Daoy (cell line): ENCODE data around the gene ADORA2A. TPM values are rescaled to one million over a fixed set of nuclear protein-coding genes. Genes with fewer than 3 reads are reported as not detected.
A peak's percentile ranks its signal among the peaks of the same experiment; 100 is the strongest.

ENCODE experiments used
- DNase-seq: peaks from one replicate; pipeline ENCODE4 v3.0.0-alpha.2; 2015; ENCODE audit warnings: low read depth
- total RNA-seq: library from RNA; depleted of rRNA; stranded (reverse); fragments of >200 nt; shearing (Covaris generic); gene quantifications from 2 replicates; pipeline ENCODE4 v1.2.3, GENCODE V29; 2014

ADORA2A gene
- total RNA-seq, 1 experiment from 2014 or later, result 2.7 TPM

DNA sequence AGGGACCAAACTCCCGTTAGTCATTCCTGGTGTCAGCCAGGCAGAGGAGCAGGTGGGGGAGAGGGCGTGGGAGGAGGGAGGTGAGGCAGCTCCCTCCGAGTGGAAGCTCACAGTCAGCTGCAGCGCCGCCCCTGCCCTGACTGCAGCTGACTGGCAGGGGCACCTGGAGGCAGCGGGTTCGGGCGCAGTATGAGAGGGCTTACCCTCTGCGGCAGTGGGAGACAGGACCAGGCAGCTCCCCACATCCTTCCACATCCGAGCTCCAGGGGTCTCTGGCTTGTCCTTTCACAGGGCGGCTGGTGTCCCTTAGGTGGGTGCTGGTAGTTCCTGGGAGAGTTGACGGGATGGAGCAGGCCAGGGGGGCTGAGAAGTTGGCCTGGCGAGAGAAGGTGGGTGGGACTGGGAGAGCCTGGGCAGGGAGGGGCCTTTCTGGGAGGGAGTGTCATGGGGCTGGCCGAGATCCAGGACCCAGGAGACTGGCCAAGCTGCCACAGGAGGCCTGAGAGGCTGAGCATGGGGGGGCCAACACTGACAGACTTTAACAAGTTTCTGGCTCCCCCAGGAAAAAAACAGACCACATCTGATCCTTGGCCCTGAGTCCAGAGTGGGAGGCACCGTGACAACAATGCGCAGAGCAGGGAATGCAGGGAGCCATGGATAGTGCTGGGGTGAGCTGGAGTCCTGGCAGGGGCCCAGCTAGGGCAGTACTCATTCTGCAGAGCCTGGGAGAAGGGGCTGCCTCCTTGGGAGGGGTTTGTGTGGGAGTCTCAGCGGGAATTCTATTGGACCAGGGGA, 4.9 kb downstream of the ADORA2A start:
- peak; percentile 62 for DNase-seq

DNA sequence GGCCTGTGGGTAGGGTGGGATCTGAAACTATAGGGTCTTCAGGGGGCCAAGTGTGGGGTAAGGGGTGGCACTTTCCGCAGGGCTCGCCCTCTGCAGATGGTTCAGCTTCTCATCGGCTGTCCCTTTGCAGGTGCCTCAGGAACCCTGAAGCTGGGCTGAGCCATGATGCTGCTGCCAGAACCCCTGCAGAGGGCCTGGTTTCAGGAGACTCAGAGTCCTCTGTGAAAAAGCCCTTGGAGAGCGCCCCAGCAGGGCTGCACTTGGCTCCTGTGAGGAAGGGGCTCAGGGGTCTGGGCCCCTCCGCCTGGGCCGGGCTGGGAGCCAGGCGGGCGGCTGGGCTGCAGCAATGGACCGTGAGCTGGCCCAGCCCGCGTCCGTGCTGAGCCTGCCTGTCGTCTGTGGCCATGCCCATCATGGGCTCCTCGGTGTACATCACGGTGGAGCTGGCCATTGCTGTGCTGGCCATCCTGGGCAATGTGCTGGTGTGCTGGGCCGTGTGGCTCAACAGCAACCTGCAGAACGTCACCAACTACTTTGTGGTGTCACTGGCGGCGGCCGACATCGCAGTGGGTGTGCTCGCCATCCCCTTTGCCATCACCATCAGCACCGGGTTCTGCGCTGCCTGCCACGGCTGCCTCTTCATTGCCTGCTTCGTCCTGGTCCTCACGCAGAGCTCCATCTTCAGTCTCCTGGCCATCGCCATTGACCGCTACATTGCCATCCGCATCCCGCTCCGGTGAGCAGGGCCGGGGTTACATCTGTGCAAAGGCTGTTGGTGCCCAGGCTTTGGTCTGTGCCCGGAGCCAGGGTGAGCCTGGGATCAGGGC, 5.8 kb downstream of the ADORA2A start:
- DNase-seq, result no peak

DNA sequence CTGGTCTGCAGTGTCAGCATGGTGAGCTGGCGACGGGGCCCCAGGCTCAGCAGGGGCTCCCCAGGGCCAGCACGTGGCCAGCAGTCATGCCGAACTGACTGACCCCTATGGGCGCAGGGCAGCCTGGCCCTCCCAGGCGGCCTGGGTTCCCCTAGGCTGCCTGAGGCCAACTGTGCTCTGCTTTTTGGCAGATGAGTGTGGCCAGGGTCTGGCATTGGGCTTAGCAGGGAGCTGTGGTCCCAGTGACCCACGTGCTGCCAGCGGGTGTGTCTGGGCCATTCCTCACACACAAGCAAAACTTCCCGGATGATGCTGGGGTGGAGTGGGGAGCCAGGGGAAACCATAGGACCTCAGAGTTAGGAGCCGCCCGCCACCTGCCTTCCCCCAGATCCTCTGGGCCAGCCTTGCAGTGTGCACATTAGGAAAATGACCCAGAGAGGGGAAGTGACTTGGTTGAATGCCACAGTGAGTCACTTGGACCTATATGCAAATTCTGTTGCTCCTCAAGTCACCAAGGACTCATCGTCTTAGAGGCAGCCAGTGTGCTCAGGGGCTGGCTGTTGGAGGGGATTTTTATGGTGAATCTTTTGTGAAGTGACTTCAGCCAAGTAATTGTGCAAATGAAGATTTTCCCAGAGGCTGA, 6.5 kb downstream of the ADORA2A start:
- peak; percentile 79 for DNase-seq

DNA sequence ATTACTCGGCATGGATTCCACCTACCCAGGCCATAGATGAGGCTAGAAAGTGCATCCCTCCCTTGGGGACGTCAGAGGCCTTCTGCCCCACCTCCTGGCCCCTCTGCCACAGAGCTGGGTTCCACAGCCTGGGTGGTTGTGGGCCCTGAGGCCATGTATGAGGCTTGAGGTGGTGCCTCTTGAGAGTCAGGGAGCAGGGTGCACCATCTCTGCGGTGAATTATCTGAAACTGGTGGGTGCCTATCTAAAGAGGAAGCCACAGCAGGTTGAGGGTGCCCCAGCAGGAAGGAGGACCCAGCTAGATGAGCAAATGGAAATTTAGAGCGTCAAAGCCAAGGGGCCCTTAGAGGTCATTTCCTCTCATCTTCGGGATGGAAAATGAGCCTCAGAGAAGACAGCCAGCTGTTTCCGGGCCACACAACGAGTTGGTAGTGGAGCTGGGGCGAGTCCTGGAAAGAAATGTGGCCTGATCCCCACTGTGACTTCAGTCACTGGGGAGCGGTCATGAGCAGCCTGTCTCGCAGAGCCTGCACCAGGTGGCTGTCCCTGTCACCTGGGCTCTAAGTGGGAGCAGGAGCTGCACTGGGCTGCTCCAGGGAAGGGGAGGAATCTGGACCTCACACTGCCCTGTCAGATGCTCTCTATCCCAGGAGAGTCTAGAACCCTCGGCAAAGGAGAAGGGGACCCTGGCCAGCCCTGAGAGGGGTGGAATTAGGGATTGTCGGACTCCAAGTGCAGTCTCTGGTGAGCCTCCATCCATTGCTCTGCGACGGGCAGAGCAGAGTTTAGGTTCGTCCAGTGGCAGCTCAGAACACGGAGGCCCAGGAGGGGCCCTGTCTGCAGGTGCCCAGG, 7.3 kb downstream of the ADORA2A start:
- DNase-seq, result no peak

DNA sequence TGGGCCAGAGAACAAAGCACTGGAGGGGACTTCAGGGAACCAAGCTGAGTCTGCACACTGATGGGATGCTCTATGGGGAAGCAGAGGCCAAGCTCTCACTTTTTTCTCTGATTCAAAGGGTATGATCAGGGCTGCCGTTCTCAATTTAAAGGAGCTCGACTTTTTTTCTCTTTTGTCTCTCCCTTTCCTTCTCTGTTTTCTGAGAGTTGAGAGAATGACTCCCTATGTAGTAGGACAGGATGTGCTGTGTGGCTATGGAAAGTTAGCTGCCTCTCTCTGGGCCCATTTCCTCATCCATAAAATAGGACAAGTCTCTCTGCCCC, 7.9 kb downstream of the ADORA2A start:
- no peak for DNase-seq

DNA sequence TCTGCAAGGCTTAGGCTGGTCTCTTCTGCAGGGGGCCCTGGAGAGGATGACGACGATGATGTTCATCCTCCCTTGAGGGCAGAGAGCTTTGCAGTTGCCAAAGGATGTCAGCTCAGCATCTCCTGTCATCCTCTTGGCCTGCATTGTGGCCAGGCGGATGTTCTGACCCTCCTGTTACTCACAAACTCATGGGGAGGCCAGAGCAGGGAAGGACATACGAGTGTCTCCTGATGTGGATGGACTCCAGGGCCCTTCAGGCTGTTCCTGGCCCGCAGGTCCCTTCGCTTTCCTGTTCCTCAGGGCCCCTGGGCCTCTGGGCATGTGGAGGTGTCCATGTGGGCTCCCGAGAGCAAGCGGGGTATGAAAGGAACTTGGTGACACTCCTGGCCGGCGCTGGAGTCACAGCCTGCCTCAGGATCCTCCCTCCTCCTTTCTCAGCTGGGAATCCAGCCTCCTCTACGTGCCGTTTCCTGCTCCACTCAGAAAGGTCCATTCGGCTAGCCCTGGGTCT, 8.5 kb downstream of the ADORA2A start:
- DNase-seq, result no peak

GRCh38 chr22:24436553-24436952, 9.2 kb downstream of the ADORA2A start:
- DNase-seq, result no peak

DNA sequence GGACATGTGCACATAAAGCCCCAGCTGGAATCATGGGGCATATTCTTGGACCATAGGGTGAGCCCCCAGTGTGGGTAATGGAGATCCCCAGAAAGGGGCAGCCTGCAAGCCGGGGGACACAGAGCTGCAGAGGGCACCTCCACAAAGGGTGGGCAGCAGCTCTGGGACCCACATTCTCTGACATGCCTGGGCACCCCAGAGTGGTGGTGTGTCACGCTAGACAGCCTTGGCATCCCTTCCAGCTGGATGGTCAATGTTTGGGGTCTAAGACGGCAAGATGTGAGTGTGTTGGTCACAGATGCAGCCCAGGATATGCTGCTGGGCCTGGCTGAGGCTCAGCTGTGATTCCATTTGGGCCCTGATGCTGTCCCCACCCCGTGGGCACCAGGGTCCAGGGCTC, 9.7 kb downstream of the ADORA2A start:
- no peak for DNase-seq

DNA sequence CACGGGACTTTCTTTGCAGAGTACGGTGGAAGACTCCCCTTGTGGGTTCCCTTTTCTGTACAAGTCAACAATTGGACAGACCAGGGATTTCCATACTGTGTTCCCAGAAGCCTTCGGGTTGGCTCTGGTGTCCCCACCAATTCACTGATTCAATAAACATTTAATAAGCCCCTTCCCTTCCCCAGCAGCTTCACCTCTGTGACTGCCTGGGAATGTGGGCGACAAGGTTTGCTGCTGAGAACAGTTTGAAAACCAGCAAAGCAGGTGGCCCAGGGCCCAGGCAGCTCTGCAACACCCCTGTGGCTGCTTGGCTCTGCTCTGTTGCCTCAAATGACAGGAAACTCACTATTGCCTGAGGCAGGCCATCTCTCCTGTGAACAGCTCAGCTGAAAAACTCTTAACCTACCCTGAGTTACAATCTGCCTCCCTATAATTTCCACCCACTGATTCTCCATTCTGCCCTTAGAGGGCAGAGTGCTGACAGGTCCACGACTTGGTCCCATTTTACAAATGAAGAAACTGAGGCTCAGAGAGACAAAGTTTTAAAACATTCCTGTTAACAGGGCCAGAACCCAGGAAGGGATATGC, 10.4 kb downstream of the ADORA2A start:
- peak; percentile 41 for DNase-seq

- DNase-seq, result no peak
Observed at GRCh38 chr22:24440270-24440717, 12.9 kb downstream of the ADORA2A start.

DNA sequence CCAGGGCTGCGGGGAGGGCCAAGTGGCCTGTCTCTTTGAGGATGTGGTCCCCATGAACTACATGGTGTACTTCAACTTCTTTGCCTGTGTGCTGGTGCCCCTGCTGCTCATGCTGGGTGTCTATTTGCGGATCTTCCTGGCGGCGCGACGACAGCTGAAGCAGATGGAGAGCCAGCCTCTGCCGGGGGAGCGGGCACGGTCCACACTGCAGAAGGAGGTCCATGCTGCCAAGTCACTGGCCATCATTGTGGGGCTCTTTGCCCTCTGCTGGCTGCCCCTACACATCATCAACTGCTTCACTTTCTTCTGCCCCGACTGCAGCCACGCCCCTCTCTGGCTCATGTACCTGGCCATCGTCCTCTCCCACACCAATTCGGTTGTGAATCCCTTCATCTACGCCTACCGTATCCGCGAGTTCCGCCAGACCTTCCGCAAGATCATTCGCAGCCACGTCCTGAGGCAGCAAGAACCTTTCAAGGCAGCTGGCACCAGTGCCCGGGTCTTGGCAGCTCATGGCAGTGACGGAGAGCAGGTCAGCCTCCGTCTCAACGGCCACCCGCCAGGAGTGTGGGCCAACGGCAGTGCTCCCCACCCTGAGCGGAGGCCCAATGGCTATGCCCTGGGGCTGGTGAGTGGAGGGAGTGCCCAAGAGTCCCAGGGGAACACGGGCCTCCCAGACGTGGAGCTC, 13.5 kb downstream of the ADORA2A start:
- DNase-seq, result no peak

DNA sequence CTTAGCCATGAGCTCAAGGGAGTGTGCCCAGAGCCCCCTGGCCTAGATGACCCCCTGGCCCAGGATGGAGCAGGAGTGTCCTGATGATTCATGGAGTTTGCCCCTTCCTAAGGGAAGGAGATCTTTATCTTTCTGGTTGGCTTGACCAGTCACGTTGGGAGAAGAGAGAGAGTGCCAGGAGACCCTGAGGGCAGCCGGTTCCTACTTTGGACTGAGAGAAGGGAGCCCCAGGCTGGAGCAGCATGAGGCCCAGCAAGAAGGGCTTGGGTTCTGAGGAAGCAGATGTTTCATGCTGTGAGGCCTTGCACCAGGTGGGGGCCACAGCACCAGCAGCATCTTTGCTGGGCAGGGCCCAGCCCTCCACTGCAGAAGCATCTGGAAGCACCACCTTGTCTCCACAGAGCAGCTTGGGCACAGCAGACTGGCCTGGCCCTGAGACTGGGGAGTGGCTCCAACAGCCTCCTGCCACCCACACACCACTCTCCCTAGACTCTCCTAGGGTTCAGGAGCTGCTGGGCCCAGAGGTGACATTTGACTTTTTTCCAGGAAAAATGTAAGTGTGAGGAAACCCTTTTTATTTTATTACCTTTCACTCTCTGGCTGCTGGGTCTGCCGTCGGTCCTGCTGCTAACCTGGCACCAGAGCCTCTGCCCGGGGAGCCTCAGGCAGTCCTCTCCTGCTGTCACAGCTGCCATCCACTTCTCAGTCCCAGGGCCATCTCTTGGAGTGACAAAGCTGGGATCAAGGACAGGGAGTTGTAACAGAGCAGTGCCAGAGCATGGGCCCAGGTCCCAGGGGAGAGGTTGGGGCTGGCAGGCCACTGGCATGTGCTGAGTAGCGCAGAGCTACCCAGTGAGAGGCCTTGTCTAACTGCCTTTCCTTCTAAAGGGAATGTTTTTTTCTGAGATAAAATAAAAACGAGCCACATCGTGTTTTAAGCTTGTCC, 14.3 kb downstream of the ADORA2A start:
- DNase-seq, result no peak

GRCh38 chr22:24442352-24442744, 14.9 kb downstream of the ADORA2A start:
- no peak for DNase-seq

DNA sequence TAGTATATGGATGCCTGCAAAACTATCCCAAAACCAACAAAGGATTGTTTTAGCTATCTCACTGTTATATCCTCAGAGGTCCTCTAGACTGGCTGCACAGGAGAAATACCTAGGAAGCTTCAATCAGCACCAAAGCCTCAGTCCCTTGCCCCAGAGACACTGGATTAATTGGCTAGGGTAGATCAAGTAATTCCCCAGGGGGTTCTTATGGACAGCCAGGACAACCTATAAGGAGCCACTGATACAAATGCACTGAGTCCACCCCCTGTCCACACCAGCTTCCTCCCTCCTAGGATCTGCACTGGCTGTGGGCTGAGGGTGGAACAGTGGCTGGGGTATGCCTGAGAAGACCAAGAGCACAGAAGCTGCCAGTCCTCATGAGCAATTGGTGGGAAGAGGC, 16.3 kb downstream of the ADORA2A start:
- no peak for DNase-seq

- DNase-seq, result no peak
Observed at GRCh38 chr22:24444251-24444650, 16.9 kb downstream of the ADORA2A start.

GRCh38 chr22:24444729-24445466, 17.5 kb downstream of the ADORA2A start:
- no peak for DNase-seq

- no peak for DNase-seq
Observed at GRCh38 chr22:24445481-24446259, 18.3 kb downstream of the ADORA2A start.

DNA sequence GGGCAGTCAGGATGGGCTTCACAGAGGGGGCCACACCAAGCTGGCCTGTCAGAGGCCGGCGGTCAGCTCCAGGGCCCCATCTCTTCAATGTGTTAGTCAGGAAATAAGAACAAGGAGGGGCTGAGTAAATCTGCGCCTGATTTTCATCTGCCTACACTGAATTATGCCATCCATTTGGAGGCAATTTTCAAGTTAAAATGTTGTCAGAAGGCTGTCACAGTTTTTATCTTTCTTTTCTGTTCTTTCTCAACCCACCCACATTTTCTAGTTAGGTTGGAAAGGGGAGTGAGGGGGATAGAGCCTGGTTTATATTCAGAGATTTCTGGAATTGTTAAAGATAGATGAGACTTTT, 18.8 kb downstream of the ADORA2A start:
- no peak for DNase-seq
